Amniotic stem cell (primary cell): ENCODE results near the gene ESYT2.
"Not testable (repeated sequence)": the region's sequence is repeated elsewhere in the genome, so short reads cannot be mapped to it uniquely, and the experiment has no call there.

Experiments used
- DNase-seq: peaks from one replicate; lab custom pipeline; 2025; lab: John Stamatoyannopoulos, UW

The ESYT2 gene

GRCh38 chr7:158723266-158723665 lies 106.0 kb downstream of the ESYT2 start:
- no peak for DNase-seq

GRCh38 chr7:158722574-158723237 lies 106.6 kb downstream of the ESYT2 start:
- DNase-seq = no peak

GRCh38 chr7:158720112-158720511 lies 109.2 kb downstream of the ESYT2 start:
- DNase-seq = no peak

GRCh38 chr7:158716802-158717201 lies 112.5 kb downstream of the ESYT2 start:
- no peak for DNase-seq

- no peak for DNase-seq
These were observed 118.6 kb downstream of the ESYT2 start for GRCh38 chr7:158710651-158711102.

GRCh38 chr7:158707610-158708009 lies 121.7 kb downstream of the ESYT2 start:
- no peak for DNase-seq

GRCh38 chr7:158706710-158707590 lies 122.4 kb downstream of the ESYT2 start:
- DNase-seq = no peak

GRCh38 chr7:158706273-158706704 lies 123.0 kb downstream of the ESYT2 start:
- no peak for DNase-seq

GRCh38 chr7:158705234-158705850 lies 124.0 kb downstream of the ESYT2 start:
- no peak for DNase-seq

GRCh38 chr7:158704524-158705233 lies 124.6 kb downstream of the ESYT2 start, which contains the start of gene NCAPG2:
TSS of gene NCAPG2 (minus strand) at chr7:158704804. CDS start at chr7:158701899, 2,905 bp downstream.
- DNase-seq = peak; percentile 96

GRCh38 chr7:158703679-158704523 lies 125.4 kb downstream of the ESYT2 start:
- DNase-seq = not testable (repeated sequence)

- DNase-seq = no peak
These were observed 126.4 kb downstream of the ESYT2 start for GRCh38 chr7:158702944-158703343.

GRCh38 chr7:158702196-158702595 lies 127.1 kb downstream of the ESYT2 start:
- DNase-seq = no peak

- no peak for DNase-seq
These were observed 129.3 kb downstream of the ESYT2 start for GRCh38 chr7:158700008-158700407.

GRCh38 chr7:158699341-158699740 lies 130.0 kb downstream of the ESYT2 start:
- DNase-seq = no peak

GRCh38 chr7:158698657-158699195 lies 130.6 kb downstream of the ESYT2 start:
- DNase-seq = no peak

GRCh38 chr7:158697597-158697996 lies 131.7 kb downstream of the ESYT2 start:
- DNase-seq = not testable (repeated sequence)

GRCh38 chr7:158695726-158696452 lies 133.4 kb downstream of the ESYT2 start:
- DNase-seq = peak; percentile 69

GRCh38 chr7:158695056-158695455 lies 134.3 kb downstream of the ESYT2 start:
- DNase-seq = no peak

GRCh38 chr7:158694650-158695049 lies 134.7 kb downstream of the ESYT2 start:
- DNase-seq = no peak
